Spleen (tissue), 7 donors: Measurements from ENCODE around the gene SEMA4G.

Experiments
- POLR2A ChIP-seq, 3 donors: fragments of 450-650 bp; IDR thresholded peaks; one replicate each; pipeline ENCODE4 v1.5.1; 2017; ENCODE audit warnings: antibody characterized with exemption in 3 of 3, mild to moderate bottlenecking in 1 of 3
- TF ChIP-seq, protein P1 (sequence below), 11 experiments: fragments of 200-600 bp in 7 of 11; fragments of 450-650 bp in 4 of 11; sonication (generic) in 4 of 11; IDR thresholded peaks in 8 of 11; conservative IDR thresholded peaks in 3 of 11; 1 replicate in 7 of 11; 2 replicates in 4 of 11; pipeline versions ENCODE4 v1.4.0 to v1.8.0; 2016 to 2021; ENCODE audit warnings: antibody characterized with exemption in 11 of 11, inconsistent platforms in 4 of 11, mild to moderate bottlenecking in 1 of 11
- donor health status: DM: no; HTN: no; CAD: no; lungs with moderate emphysema.
- donor health status: DM: no; HTN: no; CAD: no.
- donor health status: DM: no; HTN: no; CAD: no.

DNA sequence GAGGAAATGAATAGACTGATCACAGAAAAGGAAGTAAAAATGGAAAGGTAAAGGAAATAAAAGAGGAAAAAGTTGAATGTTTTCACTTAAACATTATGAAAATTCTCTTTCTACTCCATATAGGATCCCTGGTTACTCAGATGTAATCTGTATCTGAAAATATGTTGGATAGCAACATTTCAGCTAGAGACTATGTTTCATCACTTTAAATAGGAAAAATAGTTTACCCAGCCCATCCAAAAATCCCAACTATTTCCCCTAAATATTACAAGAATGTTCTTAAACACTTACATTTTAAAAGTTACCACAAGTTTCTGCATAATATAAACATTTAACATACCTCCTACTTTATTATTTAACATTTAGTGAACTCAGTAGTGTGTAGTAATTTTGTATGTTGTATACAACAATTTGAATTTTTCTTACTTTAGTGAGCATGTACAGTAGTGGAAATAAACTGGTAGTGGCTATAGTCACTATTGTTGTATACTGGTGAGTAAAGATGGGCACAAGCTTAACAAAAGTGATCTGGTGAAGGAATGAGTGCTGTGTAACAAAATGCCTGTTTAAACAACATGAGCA is 29.4 kb upstream of the SEMA4G start:
- TF ChIP-seq, protein P1, sequence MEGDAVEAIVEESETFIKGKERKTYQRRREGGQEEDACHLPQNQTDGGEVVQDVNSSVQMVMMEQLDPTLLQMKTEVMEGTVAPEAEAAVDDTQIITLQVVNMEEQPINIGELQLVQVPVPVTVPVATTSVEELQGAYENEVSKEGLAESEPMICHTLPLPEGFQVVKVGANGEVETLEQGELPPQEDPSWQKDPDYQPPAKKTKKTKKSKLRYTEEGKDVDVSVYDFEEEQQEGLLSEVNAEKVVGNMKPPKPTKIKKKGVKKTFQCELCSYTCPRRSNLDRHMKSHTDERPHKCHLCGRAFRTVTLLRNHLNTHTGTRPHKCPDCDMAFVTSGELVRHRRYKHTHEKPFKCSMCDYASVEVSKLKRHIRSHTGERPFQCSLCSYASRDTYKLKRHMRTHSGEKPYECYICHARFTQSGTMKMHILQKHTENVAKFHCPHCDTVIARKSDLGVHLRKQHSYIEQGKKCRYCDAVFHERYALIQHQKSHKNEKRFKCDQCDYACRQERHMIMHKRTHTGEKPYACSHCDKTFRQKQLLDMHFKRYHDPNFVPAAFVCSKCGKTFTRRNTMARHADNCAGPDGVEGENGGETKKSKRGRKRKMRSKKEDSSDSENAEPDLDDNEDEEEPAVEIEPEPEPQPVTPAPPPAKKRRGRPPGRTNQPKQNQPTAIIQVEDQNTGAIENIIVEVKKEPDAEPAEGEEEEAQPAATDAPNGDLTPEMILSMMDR (IDR thresholded peaks at IDR 0.05 in 8 of 11, conservative IDR thresholded peaks at IDR 0.05 in 3 of 11) = no peak
- no peak for TF ChIP-seq POLR2A (IDR thresholded peaks at IDR 0.05)
